Loucy (cell line): ENCODE measurements around the gene CEBPB.

Experiments
- CTCF ChIP-seq: fragments of 200-600 bp; sonication (generic); conservative IDR thresholded peaks from 2 replicates; pipeline ENCODE4 v1.5.1; 2014; ENCODE audit warnings: mild to moderate bottlenecking, antibody characterized with exemption, low read length
- EZH2phosphoT487 ChIP-seq: fragments of 200-600 bp; IDR thresholded peaks from 2 replicates; pipeline ENCODE4 v1.6.1; 2018; ENCODE audit warnings: antibody characterized with exemption, mild to moderate bottlenecking, moderate library complexity, borderline replicate concordance

GRCh38 chr20:50234288-50234687 is 43.7 kb downstream of the CEBPB start:
- no peak for TF ChIP-seq CTCF
- no peak for TF ChIP-seq EZH2phosphoT487
